Ecto neural progenitor cell (in vitro differentiated cells): ENCODE data around the gene TOB1.

Experiments
- DNase-seq: peaks from one replicate; pipeline ENCODE4 v3.0.0-alpha.2; 2018; ENCODE audit warnings: low spot score

TOB1 gene

DNA sequence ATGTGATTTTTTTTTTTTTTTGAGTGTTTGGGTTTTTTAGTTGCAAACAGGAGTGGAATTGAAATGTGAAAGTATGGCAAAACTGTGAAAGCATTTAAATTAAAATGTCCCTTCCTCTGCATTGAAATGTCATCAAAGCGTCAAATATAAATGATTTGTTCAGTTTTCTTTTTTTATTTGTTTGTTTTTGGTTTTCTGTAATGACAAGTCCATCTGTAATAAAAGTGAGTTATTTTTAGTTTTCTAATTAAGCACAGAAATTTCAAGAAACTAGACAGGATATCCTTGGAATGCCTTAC is 1.9 kb upstream of the TOB1 start:
- DNase-seq: no peak

DNA sequence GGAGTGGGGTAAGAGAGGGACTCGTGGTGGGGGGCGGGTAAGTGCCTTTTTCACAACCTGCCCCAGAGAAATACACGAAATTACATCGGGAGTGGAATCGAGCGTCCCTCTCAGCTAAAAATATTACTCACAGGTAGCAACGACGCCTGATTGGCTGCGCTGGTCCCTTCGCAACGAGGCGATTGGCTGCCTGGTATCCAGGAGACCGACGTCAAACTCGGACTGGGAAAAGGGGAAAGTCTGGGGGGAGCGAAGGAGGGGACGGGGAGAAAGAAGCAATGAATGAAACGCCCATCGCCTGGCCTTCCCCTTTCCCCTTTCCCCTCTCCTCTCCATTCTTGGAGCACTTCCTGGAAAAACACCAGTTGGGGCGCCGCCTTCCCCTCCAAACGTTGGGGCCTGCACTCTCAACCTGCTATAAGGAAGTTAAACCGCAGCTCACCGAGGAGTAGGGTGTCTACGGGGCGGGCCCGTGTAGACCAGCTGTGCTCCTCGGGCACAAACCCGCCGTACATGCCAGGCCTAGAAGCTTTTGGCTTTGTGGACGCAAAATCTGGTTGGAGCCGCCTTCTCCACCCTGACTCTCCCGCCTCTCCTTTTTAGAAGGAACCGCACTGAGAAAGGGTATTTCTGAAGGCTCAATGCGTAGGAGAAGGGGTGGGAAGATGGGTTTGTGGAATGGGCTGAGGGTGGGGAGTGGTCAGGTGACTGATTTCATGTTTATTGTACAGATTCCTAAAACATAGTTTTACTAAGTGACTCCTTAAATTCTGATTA is 1.4 kb upstream of the TOB1 start:
- DNase-seq: peak; percentile 99

GRCh38 chr17:50866950-50867362 is 802 bp upstream of the TOB1 start:
- peak; percentile 90 for DNase-seq

- DNase-seq: no peak
Observed at GRCh38 chr17:50865868-50866260, 290 bp downstream of the TOB1 start.

DNA sequence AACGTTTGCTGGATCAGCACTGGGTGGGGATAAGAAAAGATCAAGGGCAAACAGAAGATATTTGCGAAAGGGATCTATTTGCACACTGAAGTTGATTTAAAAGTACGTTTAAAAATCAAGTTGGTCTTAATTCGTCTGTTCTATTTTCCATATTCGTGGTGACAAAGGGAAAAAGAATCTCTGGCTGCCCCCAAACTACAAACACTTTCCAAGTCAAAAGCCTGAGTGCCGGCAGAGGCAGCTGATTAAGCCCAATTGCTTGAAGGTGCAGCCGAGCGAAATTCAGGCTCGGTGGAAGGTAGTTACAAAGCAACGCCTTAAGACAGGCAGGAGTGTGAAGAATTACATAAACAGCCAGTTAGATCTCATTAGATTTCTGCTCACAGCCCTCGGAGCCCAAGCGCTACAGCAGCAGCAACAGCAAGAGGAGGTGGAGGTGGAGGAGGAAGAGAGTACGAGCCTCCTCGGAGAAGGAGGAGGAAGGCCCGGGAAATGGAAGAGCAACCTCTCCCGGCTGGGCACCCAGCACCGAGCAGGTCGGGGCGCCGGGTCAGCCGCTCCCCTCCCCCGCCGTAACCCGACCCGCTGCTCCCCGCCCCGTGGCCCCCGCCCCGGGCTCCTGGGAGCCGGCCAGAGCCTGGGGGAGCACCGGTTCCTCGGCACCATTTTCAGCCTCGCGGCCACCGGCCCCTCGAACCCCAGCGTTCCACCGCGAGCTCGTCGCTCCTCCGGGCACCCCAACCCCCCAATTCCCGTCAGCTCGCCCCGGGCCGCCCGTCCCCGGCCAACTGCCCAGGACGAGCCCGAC is 890 bp downstream of the TOB1 start:
- DNase-seq: peak; percentile 82

GRCh38 chr17:50864747-50865059 is 1.5 kb downstream of the TOB1 start:
- DNase-seq: no peak

DNA sequence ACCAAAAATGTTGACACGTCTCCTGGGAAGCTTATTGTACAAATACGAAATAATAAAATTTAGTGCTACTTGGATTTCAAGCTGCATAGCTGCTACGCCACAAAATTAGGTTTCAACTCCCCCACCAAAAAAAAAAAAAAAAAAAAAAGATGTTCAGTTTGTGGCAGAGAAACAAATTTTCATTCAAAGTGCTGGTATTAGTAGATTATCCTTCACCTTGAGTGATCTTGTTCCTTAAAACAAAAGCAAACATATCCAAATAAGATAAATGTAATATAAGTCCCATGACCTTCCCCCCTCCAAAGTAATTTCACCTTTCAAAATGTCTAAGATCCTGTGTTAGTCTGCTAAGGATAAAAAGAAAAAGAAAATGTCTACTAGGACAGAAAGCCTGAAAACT is 2.2 kb downstream of the TOB1 start:
- DNase-seq: no peak

GRCh38 chr17:50863221-50863843 is 2.8 kb downstream of the TOB1 start:
- peak; percentile 71 for DNase-seq

GRCh38 chr17:50861822-50862528 is 4.2 kb downstream of the TOB1 start:
- DNase-seq: no peak

GRCh38 chr17:50861334-50861676 is 4.8 kb downstream of the TOB1 start:
- DNase-seq: no peak

- DNase-seq: peak; percentile 38
Observed at GRCh38 chr17:50859727-50860126, 6.4 kb downstream of the TOB1 start.

GRCh38 chr17:50858486-50859225 is 7.5 kb downstream of the TOB1 start:
- peak; percentile 4 for DNase-seq

GRCh38 chr17:50856431-50856830 is 9.7 kb downstream of the TOB1 start:
- DNase-seq: no peak

GRCh38 chr17:50855708-50856330 is 10.3 kb downstream of the TOB1 start:
- no peak for DNase-seq

- peak; percentile 33 for DNase-seq
Observed at GRCh38 chr17:50853781-50854180, 12.4 kb downstream of the TOB1 start.

GRCh38 chr17:50853015-50853615 is 13.0 kb downstream of the TOB1 start:
- peak; percentile 22 for DNase-seq

DNA sequence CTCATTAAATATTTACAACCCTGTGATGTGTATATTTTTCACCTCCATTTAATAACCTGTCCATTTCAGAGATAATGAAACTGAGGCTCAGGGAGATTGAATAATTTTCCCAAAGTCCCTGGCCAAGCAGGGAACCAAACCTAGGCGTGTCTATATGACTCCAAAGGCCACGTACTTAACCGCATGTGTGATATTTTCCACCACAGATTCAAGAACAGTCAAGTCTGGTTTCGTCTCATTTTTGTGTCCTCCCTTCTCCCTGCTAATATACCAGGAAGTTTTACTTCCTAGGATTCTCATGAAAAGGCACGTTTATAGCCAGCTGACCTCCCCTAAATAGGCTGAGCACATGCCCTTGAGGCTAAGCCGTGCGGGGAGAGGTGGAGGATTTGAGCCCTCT is 15.5 kb downstream of the TOB1 start:
- no peak for DNase-seq

- DNase-seq: no peak
Observed at GRCh38 chr17:50848711-50849110, 17.4 kb downstream of the TOB1 start.

DNA sequence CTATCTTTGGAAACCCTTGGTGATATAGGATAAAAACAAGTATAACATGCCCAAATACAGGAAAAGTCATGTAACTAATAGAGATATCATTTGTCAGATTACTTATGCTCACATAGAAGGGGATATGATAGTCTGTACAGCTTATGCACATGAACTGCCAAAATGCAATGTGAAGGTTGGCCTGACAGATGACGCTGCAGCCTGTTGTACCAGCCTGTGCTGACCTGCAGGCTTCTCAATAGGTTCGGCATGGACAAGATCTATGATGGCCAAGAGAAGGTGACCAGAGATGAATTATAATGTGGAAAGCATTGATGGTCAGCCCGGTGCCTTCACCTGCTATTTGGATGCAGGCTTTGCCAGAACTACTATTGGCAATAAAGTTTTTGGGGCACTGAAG is 18.1 kb downstream of the TOB1 start:
- DNase-seq: no peak

DNA sequence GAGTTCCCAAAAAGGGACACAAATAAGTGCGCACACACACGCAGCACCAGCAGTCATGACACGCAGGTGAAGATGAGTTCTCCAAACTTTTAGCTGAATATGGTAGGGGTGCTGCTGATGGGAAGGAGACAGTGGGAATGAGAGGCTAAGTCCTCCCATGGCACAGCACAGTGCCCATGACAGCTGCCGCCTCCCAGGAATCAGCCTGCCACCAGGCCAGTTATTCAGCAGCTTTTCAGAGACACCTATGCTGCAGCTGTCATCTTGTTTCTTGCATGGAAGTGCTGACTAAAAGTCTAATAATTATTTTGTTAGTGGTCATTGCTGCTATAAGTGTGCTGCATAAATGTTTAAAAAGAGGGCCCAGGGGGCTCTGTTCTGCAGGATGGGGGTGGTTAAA is 18.6 kb downstream of the TOB1 start:
- no peak for DNase-seq
